Muscle of leg (tissue), 11 donors: Measurements from ENCODE around the gene MAP4. TPM values are rescaled to one million over a fixed set of nuclear protein-coding genes. Genes with fewer than 3 reads are reported as not detected.

Source experiments
- DNase-seq: peaks from one replicate; pipeline ENCODE4 v3.0.0; 2013
- H3K27ac ChIP-seq: one replicate; pipeline ENCODE4 v1.5.1; 2013; ENCODE audit warnings: mild to moderate bottlenecking, low read length, control low read depth
- H3K27me3 ChIP-seq: one replicate; pipeline ENCODE4 v1.6.1; 2013; ENCODE audit warnings: low read length; ENCODE audit not compliant: control insufficient read depth, insufficient read depth
- H3K36me3 ChIP-seq: one replicate; pipeline ENCODE4 v1.6.1; 2013; ENCODE audit warnings: low read length; ENCODE audit not compliant: control insufficient read depth, insufficient read depth
- H3K4me1 ChIP-seq: one replicate; pipeline ENCODE4 v1.6.1; 2013; ENCODE audit warnings: low read length; ENCODE audit not compliant: control insufficient read depth, insufficient read depth
- H3K4me3 ChIP-seq: one replicate; pipeline ENCODE4 v1.5.1; 2013; ENCODE audit warnings: low read length, control low read depth
- H3K9me3 ChIP-seq: replicated peaks from 2 replicates; pipeline ENCODE4 v1.6.1; 2013; ENCODE audit warnings: low read depth, low read length; ENCODE audit not compliant: control insufficient read depth
- WGBS: methylation state at CpG from one replicate; pipeline ENCODE4 v1.1.5; 2013; ENCODE audit warnings: missing lambda C conversion rate; ENCODE audit not compliant: insufficient coverage; 5-methylcytosine and 5-hydroxymethylcytosine counted together
- polyA plus RNA-seq, 8 donors: library from polyadenylated mRNA; unstranded; fragments of 120-200 nt; gene quantifications; one replicate each; pipeline versions ENCODE4 v1.2.1 to v1.2.3, GENCODE V29; 2013; ENCODE audit warnings: inconsistent platforms in 1 of 8, low replicate concordance in 1 of 8; ENCODE audit not compliant: insufficient read length in 8 of 8, insufficient read depth in 1 of 8
- total RNA-seq: library from RNA; stranded (reverse); fragments of 120-200 nt; gene quantifications from one replicate; pipeline ENCODE4 v1.2.4, GENCODE V29; 2013

Gene MAP4
- total and polyA plus RNA-seq, 9 donors, result 189 to 352 (median 303) TPM

DNA sequence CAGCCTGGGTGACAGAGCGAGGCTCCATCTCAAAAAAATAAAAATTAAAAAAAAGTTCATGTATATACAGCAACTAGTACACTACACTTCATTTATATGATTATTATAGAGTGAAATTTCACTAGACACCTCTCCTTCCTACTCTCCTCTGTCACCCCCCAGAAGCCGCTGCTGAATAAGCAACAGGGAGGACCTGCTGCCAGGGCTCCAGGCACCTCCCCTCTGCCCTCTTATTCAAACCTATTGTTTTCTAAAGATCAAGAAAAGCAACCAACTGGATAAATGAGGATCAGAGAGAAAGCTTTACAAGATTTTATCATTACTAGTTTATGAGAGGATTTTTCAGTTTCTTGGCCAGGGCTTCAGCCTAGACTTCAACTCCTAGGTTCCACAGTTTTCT is 141.8 kb downstream of the MAP4 start:
- DNase-seq, result no peak
- Histone ChIP-seq H3K9me3 (no peaks in the 10 kb centered on the region), H3K27me3 (no peaks in the 10 kb centered on the region), H3K36me3 (peaks cover 56% of the 10 kb centered on the region), H3K4me1 (peaks cover 3% of the 10 kb centered on the region), H3K27ac (no peak overlapping the region), H3K4me3 (no peak overlapping the region)
- no CpG with 5 or more reads among the region's 2 CpGs for WGBS

DNA sequence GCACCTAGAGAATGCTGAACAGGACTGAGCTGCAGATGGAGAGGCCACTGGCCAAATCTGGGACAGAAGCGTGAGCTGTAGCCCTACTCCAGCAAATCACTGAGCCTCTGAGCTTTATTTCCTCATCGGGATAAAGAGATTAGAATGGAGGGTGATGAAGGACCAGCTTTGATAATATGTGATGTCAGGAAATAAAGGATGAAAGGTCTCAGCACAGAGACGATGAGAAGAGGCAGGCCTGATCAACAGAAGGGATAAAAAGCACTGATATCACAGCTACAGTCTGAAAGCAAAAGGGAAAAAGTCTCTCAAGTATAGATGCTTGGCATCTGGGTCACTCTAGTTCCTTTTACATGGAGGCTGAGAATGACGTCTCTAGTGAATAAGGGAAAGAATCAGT is 143.3 kb downstream of the MAP4 start:
- Histone ChIP-seq H3K4me1 (peaks cover 3% of the 10 kb centered on the region), H3K27me3 (no peaks in the 10 kb centered on the region), H3K27ac (no peak overlapping the region), H3K36me3 (peaks cover 71% of the 10 kb centered on the region), H3K9me3 (no peaks in the 10 kb centered on the region), H3K4me3 (no peak overlapping the region)
- WGBS, result 45% methylated on average over 2 of the region's 4 CpGs
- DNase-seq, result no peak

DNA sequence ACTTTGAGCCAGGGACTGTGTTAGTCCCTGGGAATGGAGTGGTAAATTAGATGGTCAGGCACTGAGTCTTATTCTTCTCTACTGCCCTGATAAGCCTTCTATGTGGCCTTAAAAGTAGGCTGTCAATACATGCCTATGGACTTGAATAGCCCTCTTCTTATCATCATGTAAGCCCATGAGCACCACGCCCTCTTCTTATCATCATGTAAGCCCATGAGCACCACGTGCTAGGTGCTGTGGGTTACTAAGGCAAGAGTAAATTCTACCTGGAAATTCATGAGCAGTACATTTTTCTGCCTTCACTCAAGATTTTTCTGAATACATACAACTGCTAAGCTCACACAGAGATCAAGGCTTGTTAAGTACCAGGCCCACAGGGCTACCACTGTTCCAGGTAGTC is 144.8 kb downstream of the MAP4 start:
- Histone ChIP-seq H3K4me1 (peaks cover 3% of the 10 kb centered on the region), H3K9me3 (no peaks in the 10 kb centered on the region), H3K4me3 (no peak overlapping the region), H3K36me3 (peaks cover 78% of the 10 kb centered on the region), H3K27me3 (no peaks in the 10 kb centered on the region), H3K27ac (no peak overlapping the region)
- WGBS, result 100% methylated on average over 1 of the region's 2 CpGs
- no peak for DNase-seq

DNA sequence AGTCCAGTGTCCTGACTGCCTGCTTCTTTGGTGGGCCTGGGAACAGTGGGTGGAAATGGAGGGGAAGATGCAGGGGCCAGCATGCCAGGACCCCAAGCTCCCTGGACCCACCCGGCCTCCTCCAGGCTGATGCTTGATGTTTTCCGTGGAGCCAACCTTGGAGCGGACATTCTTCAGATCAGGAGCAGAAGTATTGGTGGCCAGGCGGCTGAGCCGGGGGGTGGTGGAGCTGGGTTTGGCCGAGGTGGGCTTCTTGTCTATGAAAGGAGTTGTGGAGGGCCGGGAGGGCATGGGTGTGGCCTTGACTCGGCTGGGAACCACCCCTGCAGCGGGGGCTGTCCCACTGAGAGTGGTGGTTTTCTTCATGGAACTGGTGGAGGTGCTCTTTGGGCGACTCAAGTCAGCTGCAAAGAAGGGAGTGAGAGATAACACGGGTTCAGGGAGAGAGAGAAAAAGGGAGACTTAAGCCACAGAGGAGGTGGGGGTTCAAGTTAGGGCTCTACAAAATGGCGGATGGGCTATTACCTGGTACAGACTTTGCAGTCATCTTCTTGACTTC is 145.4 kb downstream of the MAP4 start:
- peaks cover 3% of the 10 kb centered on the region for H3K4me1 ChIP-seq
- WGBS, result 87% methylated on average over 9 of the region's 12 CpGs
- H3K9me3 ChIP-seq, result no peaks in the 10 kb centered on the region
- H3K36me3 ChIP-seq, result peaks cover 81% of the 10 kb centered on the region
- H3K4me3 ChIP-seq, result no peak overlapping the region
- DNase-seq, result no peak
- no peaks in the 10 kb centered on the region for H3K27me3 ChIP-seq
- no peak overlapping the region for H3K27ac ChIP-seq

DNA sequence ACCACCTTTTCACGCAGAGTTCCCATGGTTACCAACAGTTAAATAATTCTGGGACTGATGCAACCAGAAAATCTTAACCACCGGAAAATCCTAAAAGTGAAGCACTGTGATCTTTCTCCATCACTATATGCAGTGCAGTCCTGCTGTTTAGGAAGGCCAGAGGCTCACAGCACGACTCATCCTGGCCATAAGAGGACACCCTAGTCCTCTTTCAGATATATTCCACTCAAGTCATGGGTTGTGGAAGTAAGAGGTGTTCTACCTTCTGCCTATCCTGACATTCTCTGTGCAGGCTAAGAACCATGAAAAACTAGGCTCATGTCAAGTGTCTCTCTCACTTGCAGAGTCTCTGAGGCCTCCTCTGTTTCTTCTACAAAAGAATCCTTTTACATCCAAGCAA is 146.1 kb downstream of the MAP4 start:
- no peak for DNase-seq
- Histone ChIP-seq H3K4me3 (no peak overlapping the region), H3K4me1 (peaks cover 3% of the 10 kb centered on the region), H3K27me3 (no peaks in the 10 kb centered on the region), H3K27ac (no peak overlapping the region), H3K9me3 (no peaks in the 10 kb centered on the region), H3K36me3 (peaks cover 82% of the 10 kb centered on the region)
- WGBS, result 50% methylated on average over 1 of the region's 3 CpGs

DNA sequence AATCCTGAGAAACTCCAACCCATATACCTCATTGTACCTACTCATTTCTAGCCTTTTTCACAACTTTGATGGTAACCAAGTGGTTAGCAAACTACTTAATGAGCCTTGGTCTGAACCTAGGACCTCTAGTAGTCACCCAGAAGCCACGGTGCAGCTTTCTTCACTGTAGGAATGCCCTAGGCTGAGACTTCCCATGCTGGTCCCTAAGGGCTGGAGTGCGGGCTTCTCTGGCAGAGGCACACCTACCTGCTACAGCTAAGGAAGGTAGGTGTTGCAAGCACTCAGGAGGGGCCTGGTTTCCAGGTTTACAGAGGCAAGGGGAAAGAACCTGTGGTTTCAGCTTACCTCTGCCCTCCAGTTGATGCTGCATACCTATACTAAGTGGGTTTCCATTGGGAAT is 147.9 kb downstream of the MAP4 start:
- Histone ChIP-seq H3K4me1 (peaks cover 3% of the 10 kb centered on the region), H3K36me3 (peaks cover 91% of the 10 kb centered on the region), H3K4me3 (no peak overlapping the region), H3K27me3 (no peaks in the 10 kb centered on the region), H3K27ac (no peak overlapping the region), H3K9me3 (no peaks in the 10 kb centered on the region)
- DNase-seq, result no peak
- 86% methylated on average over 2 of the region's 2 CpGs for WGBS

DNA sequence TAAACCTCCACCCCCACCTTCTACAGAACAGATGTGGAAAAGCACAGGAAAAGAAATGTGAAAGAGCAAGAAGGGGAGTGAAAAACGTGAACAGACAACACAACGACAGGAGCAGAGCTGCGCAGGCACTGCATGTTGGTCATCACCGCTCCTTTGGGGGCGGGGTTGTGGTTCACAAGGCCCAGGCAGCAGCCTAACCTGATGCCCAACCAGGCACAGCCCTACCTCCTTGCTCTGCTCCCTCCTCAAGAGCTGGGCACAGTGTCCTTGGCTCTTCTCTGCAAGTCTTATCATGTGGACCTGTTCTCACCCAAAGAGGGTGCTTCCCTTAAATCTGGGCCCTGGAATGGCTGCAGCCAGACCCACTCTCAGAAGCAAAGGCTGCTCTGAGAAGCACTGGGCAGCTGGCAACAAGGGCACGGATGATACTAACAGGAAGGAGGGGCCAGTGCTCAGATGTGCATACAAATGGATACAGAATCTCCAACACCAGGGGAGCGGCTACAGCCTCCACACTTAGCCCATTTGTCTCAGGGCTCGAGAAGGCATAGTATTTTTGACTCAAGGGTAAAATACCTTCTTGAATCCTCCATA is 148.7 kb downstream of the MAP4 start:
- H3K36me3 ChIP-seq, result peaks cover 86% of the 10 kb centered on the region
- peaks cover 3% of the 10 kb centered on the region for H3K4me1 ChIP-seq
- DNase-seq, result no peak
- H3K27ac ChIP-seq, result no peak overlapping the region
- H3K9me3 ChIP-seq, result no peaks in the 10 kb centered on the region
- 93% methylated on average over 6 of the region's 8 CpGs for WGBS
- no peaks in the 10 kb centered on the region for H3K27me3 ChIP-seq
- H3K4me3 ChIP-seq, result no peak overlapping the region

DNA sequence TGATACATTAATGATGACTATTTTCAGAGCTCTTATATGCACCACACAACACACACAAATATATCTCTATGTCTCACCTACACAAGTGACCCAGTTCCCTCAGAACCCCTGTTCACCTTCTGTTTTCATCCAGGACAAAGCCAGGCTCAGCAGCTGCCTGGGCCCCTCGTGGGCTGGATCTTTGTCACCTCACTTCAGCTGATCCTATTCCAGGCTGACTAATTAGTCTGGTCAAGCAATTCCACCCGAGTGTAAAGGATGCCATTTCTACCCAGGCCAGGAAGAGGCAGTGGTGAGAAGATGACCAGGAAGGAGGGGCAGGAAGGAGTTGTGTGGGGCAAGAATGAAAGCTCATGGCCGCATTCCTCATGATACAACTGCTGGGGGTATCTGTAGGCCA is 151.0 kb downstream of the MAP4 start:
- Histone ChIP-seq H3K36me3 (peaks cover 77% of the 10 kb centered on the region), H3K4me3 (no peak overlapping the region), H3K9me3 (no peaks in the 10 kb centered on the region), H3K4me1 (no peaks in the 10 kb centered on the region), H3K27ac (no peak overlapping the region), H3K27me3 (no peaks in the 10 kb centered on the region)
- no peak for DNase-seq
- WGBS, result 89% methylated on average over 1 of the region's 3 CpGs

DNA sequence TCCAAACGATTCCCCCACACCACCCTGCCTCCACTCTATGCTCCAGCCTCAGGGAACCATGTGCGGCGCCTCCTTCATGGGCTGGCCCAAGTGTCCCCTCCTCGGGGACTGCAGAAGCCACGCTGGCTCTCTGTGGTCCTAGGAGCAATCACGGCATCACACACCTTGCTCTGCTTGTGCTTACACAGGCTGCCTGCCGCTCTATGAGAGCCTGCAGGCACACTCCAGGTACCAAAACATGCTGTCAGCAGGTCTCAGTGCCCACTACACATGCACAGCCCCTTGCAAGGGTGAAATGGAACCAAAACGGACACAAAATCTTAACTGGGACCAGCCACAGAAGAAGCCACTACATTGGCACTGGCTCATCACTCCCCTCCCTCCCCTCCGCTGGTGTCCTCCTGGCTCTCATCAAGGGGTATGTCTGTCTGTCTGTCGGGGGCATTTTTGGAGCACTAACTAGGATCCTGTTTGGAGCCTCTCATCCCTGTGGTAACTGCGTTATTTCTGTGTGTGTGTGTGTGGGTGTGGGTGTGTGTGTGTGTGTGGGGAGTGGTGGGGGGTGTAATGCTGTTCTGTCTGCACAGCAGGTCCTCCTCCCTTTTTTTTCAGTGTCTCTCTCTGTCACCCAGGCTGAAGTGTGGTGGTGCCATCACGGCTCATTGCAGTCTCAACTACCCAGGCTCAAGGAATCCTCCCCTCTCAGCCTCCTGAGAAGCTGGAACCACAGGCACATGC is 152.7 kb downstream of the MAP4 start:
- Histone ChIP-seq H3K27me3 (no peaks in the 10 kb centered on the region), H3K4me1 (no peaks in the 10 kb centered on the region), H3K27ac (no peak overlapping the region), H3K36me3 (peaks cover 71% of the 10 kb centered on the region), H3K9me3 (no peaks in the 10 kb centered on the region), H3K4me3 (no peak overlapping the region)
- DNase-seq, result no peak
- WGBS, result 97% methylated on average over 7 of the region's 12 CpGs

DNA sequence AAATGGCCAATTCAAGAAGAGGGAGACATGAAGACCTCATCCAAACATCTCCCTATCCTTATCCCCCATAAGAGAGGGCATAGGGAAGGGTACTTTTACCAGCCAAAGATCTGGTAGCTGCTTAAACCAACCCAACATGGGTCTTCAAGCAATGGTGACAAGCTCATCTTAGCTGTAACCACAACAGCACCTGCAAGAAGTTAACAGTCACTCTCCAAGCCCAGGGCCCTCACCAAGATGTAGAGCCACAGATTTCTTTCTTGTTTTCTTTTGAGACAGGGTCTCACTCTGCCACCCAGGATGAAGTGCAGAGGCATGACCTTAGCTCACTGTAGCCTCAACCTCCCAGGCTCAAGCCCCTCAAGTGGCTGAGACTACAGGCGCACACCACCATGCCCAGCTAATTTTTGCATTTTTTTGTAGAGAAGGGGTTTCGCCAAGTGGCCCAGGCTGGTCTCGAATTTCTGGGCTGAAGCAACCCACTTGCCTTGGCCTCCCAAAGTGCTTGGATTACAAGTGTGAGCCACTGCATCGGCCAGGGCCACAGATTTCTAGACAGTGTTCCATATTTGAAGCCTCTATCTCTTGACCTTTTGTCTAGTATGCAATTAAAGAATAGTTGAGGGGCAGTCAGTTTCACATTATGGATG is 156.1 kb downstream of the MAP4 start:
- H3K4me3 ChIP-seq, result no peak overlapping the region
- no peaks in the 10 kb centered on the region for H3K4me1 ChIP-seq
- no peaks in the 10 kb centered on the region for H3K27me3 ChIP-seq
- no peak for DNase-seq
- no peak overlapping the region for H3K27ac ChIP-seq
- WGBS, result no CpG with 5 or more reads among the region's 4 CpGs
- H3K9me3 ChIP-seq, result no peaks in the 10 kb centered on the region
- H3K36me3 ChIP-seq, result peaks cover 68% of the 10 kb centered on the region
